Uterus (tissue), 2 donors: ENCODE measurements around the gene TNP2.

ENCODE experiments used
- POLR2A ChIP-seq, 2 donors: fragments of 450-650 bp; IDR thresholded peaks; one replicate each; pipeline ENCODE4 v1.6.1; 2016; ENCODE audit warnings: antibody characterized with exemption in 2 of 2, mild to moderate bottlenecking in 1 of 2, moderate library complexity in 1 of 2
- TF ChIP-seq, protein P1 (sequence below), 4 experiments: fragments of 200-600 bp in 2 of 4; fragments of 450-650 bp in 2 of 4; sonication (generic) in 2 of 4; IDR thresholded peaks; one replicate each; pipeline ENCODE4 v1.5.1; 2016 to 2019; ENCODE audit warnings: antibody characterized with exemption in 4 of 4, mild to moderate bottlenecking in 2 of 4, moderate library complexity in 1 of 4

- TF ChIP-seq, protein P1, sequence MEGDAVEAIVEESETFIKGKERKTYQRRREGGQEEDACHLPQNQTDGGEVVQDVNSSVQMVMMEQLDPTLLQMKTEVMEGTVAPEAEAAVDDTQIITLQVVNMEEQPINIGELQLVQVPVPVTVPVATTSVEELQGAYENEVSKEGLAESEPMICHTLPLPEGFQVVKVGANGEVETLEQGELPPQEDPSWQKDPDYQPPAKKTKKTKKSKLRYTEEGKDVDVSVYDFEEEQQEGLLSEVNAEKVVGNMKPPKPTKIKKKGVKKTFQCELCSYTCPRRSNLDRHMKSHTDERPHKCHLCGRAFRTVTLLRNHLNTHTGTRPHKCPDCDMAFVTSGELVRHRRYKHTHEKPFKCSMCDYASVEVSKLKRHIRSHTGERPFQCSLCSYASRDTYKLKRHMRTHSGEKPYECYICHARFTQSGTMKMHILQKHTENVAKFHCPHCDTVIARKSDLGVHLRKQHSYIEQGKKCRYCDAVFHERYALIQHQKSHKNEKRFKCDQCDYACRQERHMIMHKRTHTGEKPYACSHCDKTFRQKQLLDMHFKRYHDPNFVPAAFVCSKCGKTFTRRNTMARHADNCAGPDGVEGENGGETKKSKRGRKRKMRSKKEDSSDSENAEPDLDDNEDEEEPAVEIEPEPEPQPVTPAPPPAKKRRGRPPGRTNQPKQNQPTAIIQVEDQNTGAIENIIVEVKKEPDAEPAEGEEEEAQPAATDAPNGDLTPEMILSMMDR (IDR thresholded peaks at IDR 0.05) = no peak
- no peak for TF ChIP-seq POLR2A (IDR thresholded peaks at IDR 0.05)
Measured at GRCh38 chr16:11233727-11234376, 35.3 kb downstream of the TNP2 start.
